T-helper 2 cell treated with Interferon-gamma antibody and Interleukin-4, amounts not matched to agents 5 μg/mL and 100 μg/mL, for 36 hours (primary cell): ENCODE results near the gene OR5B3.

Experiments
- DNase-seq: peaks from one replicate; pipeline ENCODE4 v3.0.0; 2021; ENCODE audit warnings: low spot score
- H3K27ac Mint-ChIP-seq: one replicate; pipeline ENCODE4 v1.8.0; 2021; ENCODE audit warnings: mild to moderate bottlenecking, mixed read lengths
- H3K27me3 Mint-ChIP-seq: one replicate; pipeline ENCODE4 v1.8.0; 2021; ENCODE audit warnings: low read depth, mixed read lengths
- H3K36me3 Mint-ChIP-seq: one replicate; pipeline ENCODE4 v1.8.0; 2021; ENCODE audit warnings: low read depth, mixed read lengths
- H3K4me1 Mint-ChIP-seq: one replicate; pipeline ENCODE4 v1.8.0; 2021; ENCODE audit warnings: low read depth, mixed read lengths
- H3K4me3 Mint-ChIP-seq: one replicate; pipeline ENCODE4 v1.8.0; 2022; ENCODE audit warnings: mild to moderate bottlenecking, moderate library complexity, mixed read lengths
- H3K9me3 Mint-ChIP-seq: one replicate; pipeline ENCODE4 v1.8.0; 2021; ENCODE audit warnings: mixed read lengths

Gene OR5B3

GRCh38 chr11:58390551-58391063 is 16.1 kb downstream of the OR5B3 start:
- H3K36me3 Mint-ChIP-seq = no peaks in the 10 kb centered on the region
- no peaks in the 10 kb centered on the region for H3K4me1 Mint-ChIP-seq
- no peaks in the 10 kb centered on the region for H3K27me3 Mint-ChIP-seq
- no peak for DNase-seq
- peaks cover 5% of the 10 kb centered on the region for H3K9me3 Mint-ChIP-seq
- no peak overlapping the region for H3K27ac Mint-ChIP-seq
- no peak overlapping the region for H3K4me3 Mint-ChIP-seq

GRCh38 chr11:58358969-58359368 is 47.7 kb downstream of the OR5B3 start, which contains the start of gene OR5B17:
OR5B17 (minus strand) TSS chr11:58359069; CDS start chr11:58359069, 0 bp downstream.
- H3K27me3 Mint-ChIP-seq = peaks cover 6% of the 10 kb centered on the region
- DNase-seq = no peak
- H3K9me3 Mint-ChIP-seq = no peaks in the 10 kb centered on the region
- H3K27ac Mint-ChIP-seq = no peak within 1 kb of the TSS
- H3K4me1 Mint-ChIP-seq = no peaks in the 10 kb centered on the region
- no peak within 1 kb of the TSS for H3K4me3 Mint-ChIP-seq
- no peaks in the 10 kb centered on the region for H3K36me3 Mint-ChIP-seq

- Mint-ChIP-seq H3K9me3 (no peaks in the 10 kb centered on the region), H3K27me3 (peaks cover 2% of the 10 kb centered on the region), H3K4me3 (no peak overlapping the region), H3K36me3 (no peaks in the 10 kb centered on the region), H3K4me1 (no peaks in the 10 kb centered on the region), H3K27ac (no peak overlapping the region)
- no peak for DNase-seq
Observed at GRCh38 chr11:58354727-58355126, 51.9 kb downstream of the OR5B3 start.
